Motor neuron (in vitro differentiated cells): ENCODE measurements around the gene TNFRSF19. TPM values are rescaled to one million over a fixed set of nuclear protein-coding genes. Genes with fewer than 3 reads are reported as not detected.

Source experiments
- ATAC-seq, 8 experiments: fragments of 200-7000 bp; cut with Tn5 transposase; replicated peaks in 6 of 8; 2 replicates each; pipeline ENCODE4 v1.8.0; 2021; ENCODE audit warnings: mild to moderate bottlenecking in 8 of 8, moderate library complexity in 8 of 8
- H3K27ac ChIP-seq, 2 donors: fragments of 250-450 bp; sonication (Bioruptor Pico); 2 replicates each; pipeline ENCODE4 v1.9.0; 2021; ENCODE audit warnings: antibody characterized with exemption in 2 of 2, mild to moderate bottlenecking in 2 of 2, moderate library complexity in 1 of 2
- H3K4me1 ChIP-seq, 2 donors: fragments of 250-450 bp; sonication (Bioruptor Pico); replicated peaks in 1 of 2; 2 replicates each; pipeline ENCODE4 v1.6.1; 2021; ENCODE audit warnings: antibody characterized with exemption in 2 of 2, mild to moderate bottlenecking in 2 of 2, moderate library complexity in 1 of 2
- H3K4me3 ChIP-seq, 5 donors: fragments of 250-450 bp; sonication (Bioruptor Pico); 2 replicates each; pipeline ENCODE4 v1.9.0; 2021; ENCODE audit warnings: antibody characterized with exemption in 5 of 5, mild to moderate bottlenecking in 5 of 5, moderate library complexity in 4 of 5
- WGBS, 10 experiments: fragments of 450-650 bp; shearing (Covaris generic); methylation state at CpG; one replicate each; pipeline ENCODE4 v1.0.0; 2022; 5-methylcytosine and 5-hydroxymethylcytosine counted together
- in situ Hi-C, 9 experiments: fragments of 400-800 bp; cut with MboI; loops; one replicate each; pipeline ENCODE4 v1.15.0; 2021; ENCODE audit warnings: low sequenced_read_pairs in 9 of 9, low pct_unique_long_range_greater_than_20kb in 2 of 9; ENCODE audit not compliant: unreplicated experiment in 9 of 9
- total RNA-seq, 8 experiments: library from RNA; unstranded; fragments of 300-600 nt; gene quantifications; 2 replicates each; pipeline versions ENCODE4 v1.2.3 to v1.2.4, GENCODE V29; 2022

Gene TNFRSF19
- total RNA-seq, 8 experiments from 2014 or later = 0.17 to 95.2 (median 6.9) TPM

- WGBS, 10 experiments = 73 to 100% (median 83%) methylated on average over 1 to 8 of the region's 8 CpGs; no CpG with 5 or more reads in 3 of the 10 experiments
- Histone ChIP-seq H3K4me1 (peaks cover 17 to 25% of the 10 kb centered on the region in 2 donors), H3K27ac (no peak overlapping the region), H3K4me3 (no peak overlapping the region)
- no peak for ATAC-seq
- in situ Hi-C loops = no loop called here
Measured at GRCh38 chr13:23627410-23627809, 57.2 kb downstream of the TNFRSF19 start.

GRCh38 chr13:23628250-23628649 is 58.0 kb downstream of the TNFRSF19 start:
- Histone ChIP-seq H3K27ac (no peak overlapping the region), H3K4me1 (peaks cover 21 to 29% of the 10 kb centered on the region in 2 donors), H3K4me3 (no peak overlapping the region)
- in situ Hi-C loops = no loop called here
- WGBS, 10 experiments = 0 to 100% (median 75%) methylated on average over 1 to 3 of the region's 3 CpGs; no CpG with 5 or more reads in 1 of the 10 experiments
- ATAC-seq = no peak

GRCh38 chr13:23628765-23629565 is 58.8 kb downstream of the TNFRSF19 start:
- H3K4me3 ChIP-seq = no peak overlapping the region

GRCh38 chr13:23629566-23630272 is 59.5 kb downstream of the TNFRSF19 start:
- in situ Hi-C loops = no loop called here
- no peak for ATAC-seq
- peaks cover 21 to 29% of the 10 kb centered on the region in 2 donors for H3K4me1 ChIP-seq
- 80 to 100% (median 92%) methylated on average over 1 to 2 of the region's 6 CpGs; no CpG with 5 or more reads in 5 of the 10 experiments for WGBS, 10 experiments
- H3K27ac ChIP-seq = no peak overlapping the region
- H3K4me3 ChIP-seq = no peak overlapping the region

More at GRCh38 chr13:23628765-23629565, 58.8 kb downstream of the TNFRSF19 start:
- Histone ChIP-seq H3K4me1 (peaks cover 21 to 29% of the 10 kb centered on the region in 2 donors), H3K27ac (no peak overlapping the region)
- ATAC-seq = no peak
- WGBS, 10 experiments = 40 to 100% (median 94%) methylated on average over 1 to 4 of the region's 5 CpGs; no CpG with 5 or more reads in 1 of the 10 experiments
- in situ Hi-C loops = no loop called here

- WGBS, 10 experiments = 0 to 94% (median 42%) methylated on average over 1 to 5 of the region's 5 CpGs; no CpG with 5 or more reads in 1 of the 10 experiments
- no peak overlapping the region for H3K4me3 ChIP-seq
- in situ Hi-C loops = no loop called here
- H3K4me1 ChIP-seq = peaks cover 21 to 29% of the 10 kb centered on the region in 2 donors
- H3K27ac ChIP-seq = no peak overlapping the region
- ATAC-seq = peak in 4 of 8 experiments; percentile 25 to 47 (median 40)
Measured at GRCh38 chr13:23630349-23631093, 60.3 kb downstream of the TNFRSF19 start.

GRCh38 chr13:23631311-23632047 is 61.3 kb downstream of the TNFRSF19 start:
- in situ Hi-C loops = no loop called here
- Histone ChIP-seq H3K4me3 (no peak overlapping the region), H3K27ac (no peak overlapping the region), H3K4me1 (peaks cover 21 to 28% of the 10 kb centered on the region in 2 donors)
- ATAC-seq = peak in 5 of 8 experiments; percentile 14 to 71 (median 46)
- WGBS, 10 experiments = 12 to 72% (median 33%) methylated on average over 3 to 6 of the region's 6 CpGs; no CpG with 5 or more reads in 1 of the 10 experiments

- no peak overlapping the region for H3K27ac ChIP-seq
- 0% methylated on average over 1 of the region's 1 CpG; no CpG with 5 or more reads in 9 of the 10 experiments for whole genome bisulfite sequencing, 10 experiments
- no peak overlapping the region for H3K4me3 ChIP-seq
- H3K4me1 ChIP-seq = peaks cover 21 to 27% of the 10 kb centered on the region in 2 donors
- peak in 3 of 8 experiments; percentile 9 to 44 (median 31) for ATAC-seq
- in situ Hi-C loops = no loop called here
Measured at GRCh38 chr13:23632048-23632582, 61.9 kb downstream of the TNFRSF19 start.

GRCh38 chr13:23632741-23633140 is 62.5 kb downstream of the TNFRSF19 start:
- H3K4me3 ChIP-seq = no peak overlapping the region
- WGBS, 10 experiments = 0 to 64% (median 33%) methylated on average over 1 to 3 of the region's 3 CpGs; no CpG with 5 or more reads in 3 of the 10 experiments
- no peak overlapping the region for H3K27ac ChIP-seq

GRCh38 chr13:23634897-23635296 is 64.7 kb downstream of the TNFRSF19 start:
- Histone ChIP-seq H3K4me3 (no peak overlapping the region), H3K27ac (no peak overlapping the region), H3K4me1 (peaks cover 29 to 32% of the 10 kb centered on the region in 2 donors)
- ATAC-seq = no peak
- in situ Hi-C loops = no loop called here
- WGBS, 10 experiments = 67 to 100% (median 88%) methylated on average over 1 to 5 of the region's 5 CpGs

More at GRCh38 chr13:23632741-23633140, 62.5 kb downstream of the TNFRSF19 start:
- in situ Hi-C loops = no loop called here
- no peak for ATAC-seq
- H3K4me1 ChIP-seq = peaks cover 22 to 24% of the 10 kb centered on the region in 2 donors

- Histone ChIP-seq H3K4me3 (no peak overlapping the region), H3K27ac (no peak overlapping the region), H3K4me1 (peaks cover 23 to 29% of the 10 kb centered on the region in 2 donors)
- no peak for ATAC-seq
- in situ Hi-C loops = no loop called here
- WGBS, 10 experiments = 70 to 94% (median 88%) methylated on average over 2 to 4 of the region's 6 CpGs; no CpG with 5 or more reads in 5 of the 10 experiments
Measured at GRCh38 chr13:23636360-23636759, 66.1 kb downstream of the TNFRSF19 start.

- in situ Hi-C loops = no loop called here
- peaks cover 8 to 15% of the 10 kb centered on the region in 2 donors for H3K4me1 ChIP-seq
- 0 to 100% (median 58%) methylated on average over 1 to 8 of the region's 9 CpGs; no CpG with 5 or more reads in 1 of the 10 experiments for WGBS, 10 experiments
- ATAC-seq = peak in 3 of 8 experiments; percentile 31 to 74 (median 38)
- H3K4me3 ChIP-seq = no peak overlapping the region
- H3K27ac ChIP-seq = no peak overlapping the region
Measured at GRCh38 chr13:23637829-23638228, 67.6 kb downstream of the TNFRSF19 start.

- WGBS, 10 experiments = 0 to 100% (median 39%) methylated on average over 1 to 2 of the region's 6 CpGs; no CpG with 5 or more reads in 2 of the 10 experiments
- in situ Hi-C loops = no loop called here
- ATAC-seq = peak in 5 of 8 experiments; percentile 21 to 85 (median 73)
- Histone ChIP-seq H3K4me1 (peaks cover 8 to 15% of the 10 kb centered on the region in 2 donors), H3K27ac (no peak overlapping the region), H3K4me3 (no peak overlapping the region)
Measured at GRCh38 chr13:23639674-23640073, 69.5 kb downstream of the TNFRSF19 start.
